ENCODE results near the gene TAGLN3. TPM values are rescaled to one million over a fixed set of nuclear protein-coding genes. Genes with fewer than 3 reads are reported as not detected.

Gene TAGLN3
- polyA plus RNA-seq, 1 donor: 2.3 TPM

DNA sequence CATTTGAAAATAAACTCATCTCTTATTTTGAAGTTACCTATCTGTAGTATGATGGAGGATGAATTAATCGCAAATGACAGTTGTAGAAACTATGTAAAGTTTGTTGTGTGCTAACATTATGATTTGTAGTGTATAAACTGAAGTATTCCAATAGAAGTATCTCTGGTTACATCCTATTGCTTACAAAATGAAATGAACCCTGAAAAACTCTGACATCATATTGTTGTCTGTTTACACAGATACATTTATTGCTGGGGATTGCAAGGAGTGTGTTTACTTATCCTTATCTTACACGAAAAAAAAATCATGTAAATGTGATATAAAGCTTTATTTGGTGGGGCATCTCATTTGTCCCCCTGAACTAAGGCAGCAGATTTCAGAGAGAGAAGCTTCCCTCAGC is 22.5 kb upstream of the TAGLN3 start:
- DNase-seq: no peak

DNA sequence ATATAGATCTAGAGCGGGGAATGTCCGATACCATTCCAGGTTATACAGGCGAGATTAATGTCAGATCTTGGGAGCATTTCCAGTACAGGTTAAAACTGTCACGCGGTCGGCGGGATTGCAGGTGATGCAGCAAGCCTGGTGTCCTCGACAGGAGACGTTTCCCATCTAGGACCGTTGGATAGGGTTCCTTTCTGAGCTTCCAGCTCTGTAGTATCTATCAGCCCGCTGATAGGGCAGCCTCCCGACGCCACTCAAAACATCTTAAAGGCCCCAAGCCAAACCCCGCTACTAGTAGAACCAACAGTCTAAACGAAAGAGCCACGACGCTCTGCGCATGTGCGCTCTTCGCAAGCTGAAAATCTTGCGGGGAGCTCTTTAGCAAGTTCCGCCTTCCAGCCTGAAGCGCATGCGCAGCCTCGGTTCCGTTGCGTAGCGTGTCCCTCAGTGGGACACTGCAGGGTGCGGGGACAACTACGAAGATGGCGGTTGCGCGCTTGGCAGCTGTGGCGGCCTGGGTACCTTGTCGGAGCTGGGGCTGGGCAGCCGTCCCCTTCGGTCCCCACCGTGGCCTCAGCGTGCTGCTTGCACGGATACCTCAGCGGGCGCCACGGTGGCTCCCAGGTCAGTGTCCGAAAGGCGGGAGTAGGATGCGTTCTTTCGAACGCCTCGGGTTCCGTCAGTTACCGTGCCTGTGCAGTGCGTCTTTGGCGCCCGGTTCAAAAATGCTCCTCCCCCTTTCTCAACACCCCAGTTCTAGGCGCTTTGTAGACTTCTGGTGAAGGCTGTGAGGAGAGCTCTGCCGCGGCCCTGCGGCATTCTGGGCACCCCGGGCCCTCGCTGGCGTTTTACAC is 19.9 kb upstream of the TAGLN3 start, which contains the start of gene ABHD10:
ABHD10 (plus strand) TSS at position 444 of the 851 bp plus-strand sequence; CDS start at position 480, 36 bp downstream.
- peak; percentile 99 for DNase-seq

DNA sequence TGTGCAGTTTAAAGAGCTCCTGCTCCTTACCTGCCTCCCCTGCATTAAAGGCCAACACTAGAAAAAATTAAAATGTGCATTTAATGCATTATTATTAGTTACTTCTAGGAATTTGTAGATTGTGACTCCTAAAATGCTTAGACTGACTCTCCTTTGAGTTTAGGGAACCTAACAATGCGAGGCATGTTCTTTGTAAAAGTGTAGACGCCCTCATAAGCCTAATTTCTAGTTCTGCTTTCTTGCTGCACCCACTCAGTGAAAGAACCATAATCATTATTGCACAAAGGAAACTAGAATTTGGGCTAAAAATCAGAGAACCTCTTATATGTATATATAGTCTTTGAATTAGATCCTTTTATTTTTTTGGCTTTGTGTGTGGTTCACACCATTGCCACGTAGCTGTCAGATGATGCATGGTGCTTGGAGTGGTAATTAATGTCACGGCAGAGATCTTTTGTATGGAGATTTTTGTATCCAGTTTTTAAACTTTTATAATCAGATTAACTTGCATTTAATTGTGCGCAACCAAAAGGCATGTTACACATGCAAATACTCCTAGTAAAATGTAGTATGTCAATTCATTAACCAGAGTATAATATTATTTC is 19.2 kb upstream of the TAGLN3 start:
- DNase-seq: no peak

DNA sequence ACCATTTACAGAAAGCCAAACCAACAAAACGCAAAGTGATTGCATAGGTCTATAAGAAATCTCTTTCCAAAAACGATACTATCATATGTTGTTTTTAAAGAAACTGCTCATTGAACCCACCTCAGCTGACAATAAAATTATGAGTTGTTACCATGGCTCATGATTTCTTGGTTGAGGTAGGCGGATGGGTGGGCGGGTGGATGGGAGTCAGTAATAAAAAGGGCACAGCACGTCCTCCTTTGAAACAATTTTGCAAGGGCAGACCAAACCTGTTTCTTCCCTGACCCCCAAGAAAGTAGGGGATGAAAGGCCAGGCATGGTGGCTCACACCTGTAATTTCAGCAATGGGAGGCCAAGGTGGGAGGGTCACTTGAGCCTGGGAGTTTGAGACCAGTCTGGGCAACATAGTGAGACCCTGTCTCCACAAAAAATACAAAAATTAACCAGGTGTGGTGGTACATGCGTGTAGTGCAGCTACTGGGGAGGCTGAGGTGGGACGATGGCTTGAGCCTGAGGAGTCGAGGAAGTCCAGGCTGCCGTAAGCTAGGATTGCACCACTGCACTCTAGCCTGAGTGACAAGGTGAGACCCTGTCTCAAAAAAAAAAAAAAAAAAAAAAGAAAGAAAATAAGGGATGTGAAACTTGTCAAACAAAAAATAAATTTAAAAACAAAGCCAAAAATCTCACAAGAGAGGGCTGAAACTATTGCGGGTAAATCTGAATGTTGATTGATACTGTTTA is 17.8 kb upstream of the TAGLN3 start:
- no peak for DNase-seq

DNA sequence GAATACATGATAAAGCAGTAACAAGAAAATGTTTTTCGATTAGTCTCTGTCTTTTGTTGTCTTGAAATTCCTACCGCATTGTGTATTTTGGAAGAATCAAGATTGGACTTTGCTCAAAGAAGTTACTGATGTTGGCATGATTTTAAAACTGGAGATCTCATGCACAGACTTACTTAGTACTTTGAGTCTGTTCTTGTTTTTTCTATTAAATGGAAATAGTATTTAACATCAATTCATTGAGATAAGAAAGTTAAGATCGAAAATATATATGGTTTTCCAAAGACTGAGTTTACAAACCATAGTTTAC is 17.3 kb upstream of the TAGLN3 start:
- DNase-seq: no peak

DNA sequence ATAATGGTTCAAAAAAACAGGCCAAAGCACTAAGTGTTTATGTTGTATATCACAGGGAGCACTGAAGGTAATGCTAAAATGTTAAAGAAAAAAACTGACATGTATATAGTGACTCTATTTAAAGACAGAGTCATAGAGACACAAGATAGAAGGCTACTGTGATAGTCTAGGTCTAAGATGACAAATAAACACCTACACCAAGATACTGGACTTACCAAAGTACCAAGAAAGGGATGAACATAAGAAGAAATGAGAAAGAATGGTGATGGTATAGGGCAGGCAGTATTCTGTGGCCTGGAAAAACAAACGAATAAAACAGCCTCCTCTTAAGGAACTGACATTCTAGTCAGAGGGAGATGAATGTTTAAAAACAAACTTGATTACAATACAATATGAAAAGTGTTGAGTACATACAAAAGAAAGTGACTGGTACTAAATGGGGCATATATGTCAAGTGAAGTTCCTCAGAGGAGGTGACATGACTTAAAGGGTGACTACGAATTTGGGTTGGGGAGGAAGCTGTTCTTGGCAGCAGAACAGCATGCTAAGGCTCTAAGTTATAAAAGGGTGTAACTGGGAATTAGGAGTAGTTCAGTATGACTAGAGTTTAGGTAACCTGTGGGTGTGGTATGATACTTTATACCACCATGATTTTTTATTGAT is 14.0 kb upstream of the TAGLN3 start:
- no peak for DNase-seq

DNA sequence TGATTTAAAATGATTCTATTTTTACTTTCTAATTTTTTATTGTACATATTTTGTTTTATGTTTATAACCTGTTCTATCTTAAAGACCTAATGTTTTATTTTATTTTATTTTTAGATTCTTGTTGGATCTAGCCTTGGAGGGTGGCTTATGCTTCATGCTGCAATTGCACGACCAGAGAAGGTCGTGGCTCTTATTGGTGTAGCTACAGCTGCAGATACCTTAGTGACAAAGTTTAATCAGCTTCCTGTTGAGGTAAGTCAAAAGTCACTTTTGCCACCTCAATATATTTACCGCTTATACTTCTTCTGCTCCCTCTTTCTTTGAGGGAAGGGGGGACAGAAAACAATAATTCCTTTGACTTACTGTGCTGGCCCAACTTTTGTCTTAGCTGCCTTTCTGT is 11.9 kb upstream of the TAGLN3 start:
- DNase-seq: no peak

DNA sequence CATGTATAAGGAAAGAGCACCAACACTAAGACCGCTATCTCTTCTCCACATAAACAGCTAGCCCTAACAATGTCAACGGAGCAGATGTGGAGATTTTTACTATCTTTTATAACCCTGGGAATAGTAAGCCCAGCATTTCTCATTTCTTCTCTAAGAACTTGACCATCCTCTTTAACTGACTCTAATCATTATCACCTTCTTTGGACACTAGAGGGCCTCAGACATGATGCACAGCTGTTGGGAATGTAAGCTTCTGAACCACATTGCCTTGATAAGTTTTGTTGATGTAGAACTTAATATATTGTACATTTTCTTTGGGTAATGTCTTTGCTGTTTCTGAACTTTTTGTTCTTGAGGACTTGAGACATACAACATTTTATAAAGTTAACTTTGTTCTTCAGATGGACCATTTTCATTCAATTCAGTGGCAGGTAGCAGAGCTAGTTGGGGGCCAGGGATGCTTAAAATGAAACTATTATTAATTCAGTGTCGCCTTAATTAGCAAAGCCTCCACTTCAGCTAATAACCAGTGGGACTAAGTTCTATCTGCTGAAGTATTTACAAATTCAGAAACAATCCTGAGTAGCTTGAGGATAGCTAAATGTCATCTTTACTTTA is 9.6 kb upstream of the TAGLN3 start:
- no peak for DNase-seq

DNA sequence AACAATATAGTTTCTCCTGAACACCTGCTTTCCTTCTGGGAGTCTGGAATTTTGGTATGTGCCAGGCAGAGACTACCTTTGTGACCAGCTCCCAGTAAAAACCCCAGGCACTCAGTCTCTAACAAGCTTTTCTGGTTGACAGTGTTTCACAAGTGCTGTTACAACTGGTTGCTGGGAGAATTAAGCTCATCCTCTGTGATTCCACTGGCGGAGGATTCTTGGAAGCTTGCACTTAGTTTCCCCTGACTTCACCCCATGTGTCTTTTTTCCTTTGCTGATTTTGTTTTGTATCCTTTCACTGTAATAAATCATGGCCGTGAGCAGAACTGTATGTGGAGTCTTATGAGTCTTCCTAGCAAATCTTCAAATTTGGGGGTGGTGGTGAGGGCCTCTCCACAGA is 5.7 kb upstream of the TAGLN3 start:
- DNase-seq: no peak

DNA sequence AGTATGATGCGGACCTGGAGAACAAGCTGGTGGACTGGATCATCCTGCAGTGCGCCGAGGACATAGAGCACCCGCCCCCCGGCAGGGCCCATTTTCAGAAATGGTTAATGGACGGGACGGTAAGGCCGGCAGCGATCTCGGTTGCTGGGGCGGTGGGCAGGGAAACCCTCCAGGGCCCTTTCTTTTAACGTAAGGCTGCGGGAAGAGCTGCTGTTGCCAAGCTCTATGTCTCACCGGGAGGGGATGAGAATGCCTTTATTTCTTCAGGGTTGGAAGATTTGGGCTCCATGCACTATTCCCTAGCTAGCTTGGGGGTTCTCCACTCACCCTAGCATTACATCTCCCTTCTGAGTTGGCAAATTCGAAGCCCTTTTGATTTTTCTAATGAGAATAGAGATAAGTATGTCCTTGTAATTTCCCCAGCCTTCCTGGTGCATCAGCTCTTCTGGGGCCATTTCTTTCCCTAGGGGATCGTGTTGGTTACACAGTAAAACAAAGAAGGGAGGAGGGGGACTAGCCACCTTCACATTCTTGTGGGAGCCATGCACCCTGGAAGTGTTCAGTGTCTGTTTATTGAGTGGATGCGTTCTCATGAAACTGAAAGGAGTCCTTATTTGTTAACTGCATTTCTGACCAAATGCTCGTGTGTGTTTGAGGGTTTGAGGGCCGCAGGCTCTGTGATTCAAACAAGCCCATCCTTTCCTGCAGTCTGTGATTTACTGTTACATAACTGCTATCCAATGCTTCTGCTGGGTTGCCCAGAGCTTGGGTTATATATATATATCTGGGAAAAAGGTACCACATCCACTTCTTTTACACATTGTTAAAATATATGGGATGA is 982 bp downstream of the TAGLN3 start:
- no peak for DNase-seq

DNA sequence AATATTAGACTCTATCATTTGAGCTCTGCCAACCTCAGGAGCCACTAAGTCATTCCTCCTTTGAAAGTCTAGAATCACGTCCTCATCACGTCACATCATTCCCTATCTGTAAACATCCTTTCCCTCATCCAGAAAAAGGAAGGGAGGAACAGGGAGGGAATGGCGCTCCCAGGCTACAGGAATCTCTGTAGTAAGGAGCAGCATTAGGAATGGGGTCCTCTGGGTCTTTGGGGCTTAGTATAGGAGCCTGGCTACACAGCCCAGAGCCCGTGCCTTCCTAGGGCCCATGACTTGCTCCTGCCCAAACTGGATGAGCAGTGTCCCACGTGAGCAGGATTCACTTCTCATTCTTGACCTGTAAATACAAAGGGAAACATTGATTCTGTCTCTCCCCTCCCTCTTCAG is 1.6 kb downstream of the TAGLN3 start:
- DNase-seq: no peak

DNA sequence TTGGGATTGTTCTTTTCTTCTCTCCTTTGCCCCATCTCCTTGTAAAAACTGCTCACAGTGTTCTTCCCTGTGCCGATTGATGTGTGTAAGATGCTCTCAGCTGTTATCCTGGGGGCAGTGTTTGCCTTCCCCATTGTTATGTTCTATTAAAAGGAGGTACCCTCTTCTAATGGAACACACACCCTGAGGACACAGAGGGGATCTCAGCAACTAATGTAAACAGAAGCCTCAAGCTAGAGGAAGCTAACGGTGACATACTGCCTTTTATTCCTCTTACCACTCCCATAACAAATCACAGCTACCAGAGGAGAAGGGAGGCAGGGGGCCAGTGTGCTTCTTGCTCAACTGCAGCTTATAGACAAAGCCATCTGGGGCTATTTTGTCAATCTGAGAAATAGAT is 2.2 kb downstream of the TAGLN3 start:
- no peak for DNase-seq

DNA sequence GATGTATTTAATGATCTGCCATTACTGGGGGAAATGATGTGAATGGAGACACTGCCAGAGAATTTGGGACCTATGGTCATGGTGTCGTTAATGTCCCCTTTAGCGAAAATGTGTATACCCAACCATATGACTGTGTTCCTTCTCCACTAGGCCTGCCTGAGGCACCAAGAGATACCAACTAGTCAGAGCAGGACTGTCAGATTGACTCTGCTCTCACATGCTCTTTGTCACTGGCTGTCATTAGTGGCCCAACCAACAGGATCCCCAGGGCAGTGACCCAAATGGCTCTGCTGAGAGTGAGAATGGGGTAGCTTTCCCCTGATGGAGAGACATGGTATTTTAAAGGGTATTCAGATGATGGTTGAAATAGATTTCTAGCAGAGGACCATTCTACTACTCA is 2.8 kb downstream of the TAGLN3 start:
- no peak for DNase-seq

DNA sequence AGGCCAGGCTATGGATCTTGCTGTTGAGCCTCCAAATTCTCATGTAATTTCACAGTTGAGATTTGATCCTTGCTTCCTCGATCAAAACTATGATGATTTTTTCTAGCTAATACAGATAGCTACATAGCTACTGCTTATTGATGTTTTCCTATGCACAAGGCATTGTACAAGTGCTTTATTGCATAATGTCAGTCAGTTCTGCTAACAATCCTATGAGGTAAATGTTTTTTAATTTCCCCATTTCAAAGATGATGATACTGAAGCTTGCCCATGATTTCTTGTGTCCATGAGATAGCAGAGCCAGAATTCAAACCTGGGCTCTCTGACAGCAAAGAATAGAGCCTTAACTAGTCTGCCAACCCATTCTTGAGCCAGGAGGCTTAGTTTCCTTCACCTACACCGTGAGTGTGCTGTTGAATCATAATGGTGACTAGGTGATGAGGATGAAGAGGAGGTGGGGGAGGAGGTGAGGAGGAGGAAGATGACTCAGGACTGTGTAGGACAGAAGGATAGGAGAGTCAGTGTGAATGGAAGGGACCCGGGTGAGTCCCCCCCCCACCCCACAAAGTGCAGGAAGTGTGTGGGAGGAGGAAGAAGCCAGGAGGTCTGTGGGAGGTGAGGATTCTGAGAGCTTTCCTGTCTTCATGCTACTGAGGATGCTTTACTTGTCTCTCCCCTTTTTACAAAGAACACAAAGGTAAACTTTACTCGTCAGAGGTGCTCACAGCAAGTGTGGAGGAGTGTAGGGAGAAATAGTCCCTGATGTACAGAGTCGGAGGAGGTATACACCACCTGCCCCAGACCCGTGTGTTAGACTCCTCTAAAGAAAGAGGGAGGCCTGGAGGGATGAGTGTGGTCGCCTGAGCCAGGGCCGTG is 3.6 kb downstream of the TAGLN3 start:
- no peak for DNase-seq

DNA sequence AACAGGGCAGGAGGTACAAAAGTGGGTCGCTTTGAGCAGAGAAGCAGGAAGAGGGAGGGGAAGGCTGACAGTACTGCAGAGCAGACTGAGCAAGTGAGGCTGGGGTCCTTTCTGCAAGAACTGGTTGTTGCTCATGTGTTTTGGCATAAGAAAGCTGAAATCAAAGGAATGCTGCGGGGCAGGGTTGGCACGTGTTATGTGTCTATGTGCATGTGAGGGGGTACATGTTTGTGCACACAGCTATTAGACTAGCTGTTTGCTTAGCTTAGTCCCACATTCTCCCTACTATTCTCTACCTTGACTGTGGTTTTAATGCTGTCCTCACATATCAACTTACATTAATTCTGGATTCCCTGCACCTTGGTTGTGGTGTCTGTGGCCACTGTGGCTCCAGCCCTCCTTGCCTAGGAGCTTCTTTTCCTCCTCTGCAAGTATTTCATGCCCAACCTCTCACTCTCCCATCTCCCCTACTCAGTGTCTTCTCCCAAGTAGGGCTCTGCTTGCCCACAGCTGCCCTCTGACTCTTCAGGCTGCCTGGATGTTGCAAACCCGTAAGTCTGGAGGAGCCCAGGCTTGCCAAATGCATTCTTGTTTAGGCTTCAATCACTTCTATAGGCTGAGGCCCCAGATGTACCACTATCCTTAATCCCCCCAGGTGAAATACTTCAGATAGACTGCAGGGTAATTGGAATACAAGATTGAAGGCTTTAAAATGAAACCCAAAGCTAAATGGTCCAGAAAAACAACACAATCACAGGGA is 4.8 kb downstream of the TAGLN3 start:
- no peak for DNase-seq

DNA sequence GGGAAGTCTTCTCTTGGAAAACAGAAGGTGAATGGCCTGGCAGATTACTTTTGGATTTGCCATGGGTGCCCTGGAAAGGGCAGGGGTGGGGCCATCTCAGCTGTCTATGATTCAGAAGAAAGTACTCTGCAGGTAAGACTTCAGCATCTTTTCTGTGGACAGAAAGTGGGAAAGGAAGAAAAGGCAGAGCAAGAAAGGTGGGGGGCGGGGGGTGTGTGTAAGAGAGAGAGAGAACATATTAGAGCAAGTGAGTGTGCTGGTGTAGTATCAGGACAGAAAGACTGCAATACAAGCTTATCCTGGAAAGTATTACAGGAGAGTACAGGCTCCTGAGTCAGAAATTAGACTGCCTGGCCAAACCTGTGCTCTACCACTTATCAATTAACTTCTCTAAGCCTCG is 5.5 kb downstream of the TAGLN3 start:
- no peak for DNase-seq

DNA sequence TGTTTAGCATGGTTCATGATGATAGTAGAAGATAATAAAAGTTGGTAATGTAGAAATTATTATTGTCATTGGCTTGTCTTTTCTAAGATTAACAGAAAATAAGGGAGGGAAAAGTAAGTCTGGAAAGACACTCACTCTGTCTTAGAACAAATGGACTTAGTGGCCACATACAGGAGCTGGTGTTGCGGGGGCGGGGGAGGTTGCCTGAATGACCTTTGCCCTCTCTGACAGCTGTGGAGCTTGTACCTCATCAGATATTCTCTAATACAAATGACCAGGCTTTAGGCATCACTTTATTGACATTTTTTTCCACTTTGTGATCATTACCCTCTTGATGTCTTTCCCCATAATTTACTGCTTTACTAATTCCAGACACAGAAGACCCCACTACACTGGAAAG is 5.9 kb downstream of the TAGLN3 start:
- no peak for DNase-seq

DNA sequence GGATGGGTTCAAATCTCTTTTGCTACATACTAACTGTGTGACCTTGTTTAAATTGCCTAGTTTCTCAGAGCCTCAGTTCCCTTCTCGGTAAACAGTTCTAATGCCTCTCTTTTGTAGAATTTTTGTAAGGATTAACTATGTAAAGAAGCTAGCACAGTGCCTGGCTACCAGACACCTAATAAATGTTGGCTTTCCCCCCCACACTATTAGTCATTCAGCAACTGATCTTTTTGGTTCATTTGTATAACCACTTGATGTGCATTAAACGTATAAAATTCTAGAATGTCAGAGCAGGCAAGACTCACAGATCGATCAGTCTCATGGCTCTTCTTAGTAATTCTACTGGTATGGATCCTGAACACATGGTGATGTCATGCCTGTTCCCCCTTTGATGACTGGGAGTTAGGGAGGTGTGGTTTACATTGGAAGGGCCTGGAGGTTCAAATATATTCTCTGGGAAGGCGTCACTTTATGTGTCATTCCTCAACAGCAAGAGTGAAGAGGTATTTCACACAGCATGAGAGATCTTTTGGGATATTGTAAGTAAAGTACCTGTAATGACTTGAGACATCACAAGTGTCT is 6.5 kb downstream of the TAGLN3 start:
- DNase-seq: no peak

DNA sequence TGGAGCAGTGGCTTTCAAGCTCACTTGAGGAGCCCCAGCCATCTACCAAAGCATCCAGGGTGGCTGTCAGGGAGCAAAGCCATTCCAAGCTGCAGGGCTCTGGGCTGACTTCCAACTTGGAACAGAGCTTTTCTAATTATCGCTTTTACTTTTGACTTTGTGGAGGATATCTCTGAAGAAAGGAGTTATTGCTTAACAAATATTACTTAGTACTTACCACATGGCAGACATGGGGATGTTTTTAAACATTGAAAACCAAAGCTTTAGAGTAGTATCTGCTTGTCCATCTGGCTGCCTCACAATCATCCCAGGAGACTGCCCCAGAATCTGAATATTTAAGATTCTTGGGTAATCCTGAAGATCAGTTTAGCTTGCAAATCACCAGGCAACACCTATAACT is 8.9 kb downstream of the TAGLN3 start:
- no peak for DNase-seq
